ENCODE results near the gene LPAR4. TPM values are rescaled to one million over a fixed set of nuclear protein-coding genes. Genes with fewer than 3 reads are reported as not detected.
"Not testable (repeated sequence)": the region's sequence is repeated elsewhere in the genome, so short reads cannot be mapped to it uniquely, and the experiment has no call there.

Gene LPAR4
- total RNA-seq, 2 donors from 2014 or later = 3.0 TPM; not detected in 1

DNA sequence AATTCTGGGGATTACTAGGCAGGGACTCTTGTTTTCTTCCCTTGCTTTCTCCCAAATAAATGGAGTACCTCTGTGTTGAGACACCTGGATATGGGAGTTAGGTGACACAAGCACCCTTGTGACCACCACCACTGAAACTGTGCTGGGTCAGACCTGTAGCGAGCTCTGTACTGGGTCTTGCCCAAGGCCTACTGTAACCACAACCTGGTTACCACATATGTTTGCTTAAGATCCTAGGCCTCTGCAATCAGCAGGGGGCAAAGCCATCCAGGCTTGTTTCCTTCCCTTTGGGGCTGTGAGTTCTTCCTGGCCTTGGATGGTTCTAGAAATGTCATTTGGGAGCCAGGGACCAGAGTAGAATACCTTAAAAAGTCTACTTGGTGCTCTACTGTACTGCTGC is 49.4 kb downstream of the LPAR4 start:
- no peaks in the 10 kb centered on the region for H3K4me1 ChIP-seq
- DNase-seq = no peak
- no peak overlapping the region for H3K27ac ChIP-seq
- H3K4me3 ChIP-seq = no peak overlapping the region
- TF ChIP-seq POLR2A (IDR thresholded peaks at IDR 0.05) (no peak), CTCF (IDR thresholded peaks at IDR 0.05) (no peak)
- intact Hi-C loops (cut with DNase I) = no loop called here
- H3K36me3 ChIP-seq (replicated peaks in 1 of 2; ENCODE audit: insufficient read depth in 1 of 2, low read depth in 2 of 2) = no peaks in the 10 kb centered on the region
- WGBS, 2 donors = 63% methylated on average over 1 of the region's 1 CpG; no CpG with 5 or more reads in 1 of the 2 donors
- ATAC-seq = no peak
- no peaks in the 10 kb centered on the region for H3K27me3 ChIP-seq
- no peaks in the 10 kb centered on the region for H3K9me3 ChIP-seq

DNA sequence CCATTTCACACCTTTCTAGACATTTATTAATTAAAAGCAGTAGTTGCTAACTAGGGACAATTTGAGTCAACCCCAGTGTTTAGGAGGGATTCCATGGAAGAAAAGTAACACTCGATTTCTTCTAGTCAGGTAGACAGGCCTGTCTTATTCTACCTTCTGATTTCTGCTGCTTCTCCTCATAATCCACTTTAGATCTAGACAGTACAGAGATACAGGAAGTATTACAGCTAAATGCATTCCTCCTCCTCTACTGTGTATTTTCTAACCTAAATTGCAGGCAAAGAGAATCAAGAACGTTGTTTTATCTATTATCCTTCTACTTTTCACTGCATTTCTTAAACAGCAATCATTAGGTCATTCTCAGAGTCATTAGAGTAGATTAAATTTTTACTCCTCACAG is 52.6 kb downstream of the LPAR4 start:
- DNase-seq (no peak), ATAC-seq (no peak)
- no peaks in the 10 kb centered on the region for H3K27me3 ChIP-seq
- no peaks in the 10 kb centered on the region for H3K4me1 ChIP-seq
- no peaks in the 10 kb centered on the region for H3K36me3 ChIP-seq (replicated peaks in 1 of 2; ENCODE audit: insufficient read depth in 1 of 2, low read depth in 2 of 2)
- 35 to 43% methylated on average over 2 of the region's 2 CpGs for WGBS, 2 donors
- TF ChIP-seq CTCF (IDR thresholded peaks at IDR 0.05) (no peak), POLR2A (IDR thresholded peaks at IDR 0.05) (no peak)
- H3K27ac ChIP-seq = no peak overlapping the region
- intact Hi-C loops (cut with DNase I) = no loop called here
- no peaks in the 10 kb centered on the region for H3K9me3 ChIP-seq
- no peak overlapping the region for H3K4me3 ChIP-seq

DNA sequence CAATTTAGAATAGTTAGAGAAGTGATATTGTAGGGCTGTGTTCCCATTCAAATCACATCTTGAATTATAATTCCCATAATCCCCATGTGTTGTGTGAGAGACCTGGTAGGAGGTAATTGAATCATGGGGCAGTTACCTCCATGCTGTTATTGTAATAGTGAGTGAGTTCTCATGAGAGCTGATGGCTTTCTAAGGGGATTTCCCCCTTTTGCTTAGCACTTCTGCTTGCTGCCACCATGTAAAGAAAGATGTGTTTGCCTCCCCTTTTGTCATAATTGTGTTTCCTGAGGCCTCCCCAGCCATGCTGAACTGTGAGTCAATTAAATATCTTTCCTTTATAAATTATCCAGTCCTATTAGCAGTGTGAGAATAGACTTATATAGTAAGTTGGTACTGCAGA is 53.2 kb downstream of the LPAR4 start:
- Histone ChIP-seq H3K9me3 (no peaks in the 10 kb centered on the region), H3K4me1 (no peaks in the 10 kb centered on the region), H3K27ac (no peak overlapping the region), H3K27me3 (no peaks in the 10 kb centered on the region), H3K4me3 (no peak overlapping the region), H3K36me3 (replicated peaks in 1 of 2; ENCODE audit: insufficient read depth in 1 of 2, low read depth in 2 of 2) (no peaks in the 10 kb centered on the region)
- ATAC-seq = no peak
- TF ChIP-seq POLR2A (IDR thresholded peaks at IDR 0.05) (no peak), CTCF (IDR thresholded peaks at IDR 0.05) (no peak)
- intact Hi-C loops (cut with DNase I) = no loop called here
- no peak for DNase-seq

DNA sequence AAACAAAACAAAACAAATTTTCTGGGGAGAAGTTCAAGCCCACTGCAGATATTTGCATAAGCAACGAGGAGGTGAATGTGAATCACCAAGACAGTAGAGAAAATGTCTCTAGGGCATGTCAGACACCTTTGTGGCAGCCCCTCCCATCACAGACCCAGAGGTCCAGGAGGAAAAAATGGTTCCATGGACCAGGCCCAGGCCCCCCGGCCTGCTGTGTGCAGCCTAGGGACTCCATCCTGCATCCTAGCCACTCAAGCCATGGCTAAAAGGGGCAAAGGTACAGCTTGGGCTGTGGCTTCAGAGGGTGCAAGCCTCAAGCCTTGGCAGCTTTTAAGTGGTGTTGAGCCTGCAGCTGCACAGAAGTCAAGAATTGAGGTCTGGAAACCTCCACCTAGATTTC is 54.0 kb downstream of the LPAR4 start:
- ATAC-seq (no peak), DNase-seq (no peak)
- intact Hi-C loops (cut with DNase I) = no loop called here
- 36 to 61% methylated on average over 1 to 2 of the region's 2 CpGs for WGBS, 2 donors
- Histone ChIP-seq H3K36me3 (replicated peaks in 1 of 2; ENCODE audit: insufficient read depth in 1 of 2, low read depth in 2 of 2) (no peaks in the 10 kb centered on the region), H3K27ac (no peak overlapping the region), H3K4me1 (no peaks in the 10 kb centered on the region), H3K27me3 (no peaks in the 10 kb centered on the region), H3K4me3 (no peak overlapping the region), H3K9me3 (no peaks in the 10 kb centered on the region)
- TF ChIP-seq CTCF (IDR thresholded peaks at IDR 0.05) = no peak
- no peak for TF ChIP-seq POLR2A (IDR thresholded peaks at IDR 0.05)

DNA sequence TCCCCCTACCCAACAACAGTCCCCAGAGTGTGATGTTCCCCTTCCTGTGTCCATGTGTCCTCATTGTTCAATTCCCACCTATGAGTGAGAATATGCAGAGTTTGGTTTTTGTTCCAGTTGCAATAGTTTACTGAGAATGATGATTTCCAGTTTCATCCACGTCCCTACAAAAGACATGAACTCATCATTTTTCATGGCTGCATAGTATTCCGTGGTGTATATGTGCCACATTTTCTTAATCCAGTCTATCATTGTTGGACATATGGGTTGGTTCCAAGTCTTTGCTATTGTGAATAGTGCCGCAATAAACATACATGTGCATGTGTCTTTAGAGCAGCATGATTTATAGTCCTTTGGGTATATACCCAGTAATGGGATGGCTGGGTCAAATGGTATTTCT is 55.0 kb downstream of the LPAR4 start:
- H3K27me3 ChIP-seq; H3K4me1 ChIP-seq; intact Hi-C loops (cut with DNase I); H3K9me3 ChIP-seq; DNase-seq; ATAC-seq; H3K27ac ChIP-seq; H3K36me3 ChIP-seq (replicated peaks in 1 of 2; ENCODE audit: insufficient read depth in 1 of 2, low read depth in 2 of 2); H3K4me3 ChIP-seq: not testable (repeated sequence)
- WGBS, 2 donors = 63 to 67% methylated on average over 3 of the region's 3 CpGs

Other genes starting within 250 kb of the LPAR4 start
- gene RTL3, start 88.4 kb upstream of the LPAR4 start, total RNA-seq = under 1 TPM in 1 of 2 donors, not detected in 1; 0.52 TPM
- under 1 TPM in 1 of 2 donors, not detected in 1; 0.52 TPM for gene P2RY10, start 197.7 kb downstream of the LPAR4 start, total RNA-seq